OCI-LY7 (cell line): ENCODE data around the gene BLACAT1. TPM values are rescaled to one million over a fixed set of nuclear protein-coding genes. Genes with fewer than 3 reads are reported as not detected.

ENCODE experiments used
- BruUV-seq: library from RNA; stranded (reverse); fragments of 400-500 nt; replicated peaks from 2 replicates; lab custom pipeline; 2021; lab: Mats Ljungman, UMichigan
- CTCF ChIA-PET: fragments of 300-600 bp; sonication (Branson Sonifier 250); formaldehyde crosslinking; loops from one replicate; lab custom pipeline; 2022; ENCODE audit warnings: antibody characterized with exemption; ENCODE audit not compliant: unreplicated experiment; lab: Charles Lee
- POLR2A ChIA-PET: fragments of 300-600 bp; sonication (Branson Sonifier 250); formaldehyde crosslinking; loops from one replicate; lab custom pipeline; 2022; ENCODE audit warnings: antibody characterized with exemption; lab: Charles Lee
- DNase-seq: peaks from one replicate; pipeline ENCODE4 v3.0.0-alpha.2; 2015; ENCODE audit warnings: low spot score
- H2AFZ ChIP-seq: fragments of 200-600 bp; sonication (generic), shearing (Covaris generic); 2 replicates; pipeline ENCODE4 v1.6.1; 2014; ENCODE audit warnings: mild to moderate bottlenecking, antibody characterized with exemption, low read length, moderate library complexity
- H3K27ac ChIP-seq: fragments of 200-600 bp; sonication (generic); 2 replicates; pipeline ENCODE4 v1.5.1; 2014; ENCODE audit warnings: mixed run types, low read depth, mild to moderate bottlenecking, moderate library complexity, low read length, inconsistent platforms; ENCODE audit not compliant: poor library complexity, severe bottlenecking
- H3K36me3 ChIP-seq: fragments of 200-600 bp; sonication (generic); 2 replicates; pipeline ENCODE4 v1.6.1; 2014; ENCODE audit warnings: mild to moderate bottlenecking, antibody characterized with exemption, low read length, moderate library complexity, mixed read lengths; ENCODE audit not compliant: insufficient read depth
- H3K4me1 ChIP-seq: fragments of 200-600 bp; sonication (generic); 2 replicates; pipeline ENCODE4 v1.5.1; 2014; ENCODE audit warnings: mild to moderate bottlenecking, low read length; ENCODE audit not compliant: insufficient read depth, poor library complexity, severe bottlenecking
- H3K4me2 ChIP-seq: fragments of 200-600 bp; sonication (generic); 2 replicates; pipeline ENCODE4 v1.6.1; 2014; ENCODE audit warnings: mild to moderate bottlenecking, low read length
- H3K4me3 ChIP-seq: fragments of 200-600 bp; sonication (generic); 2 replicates; pipeline ENCODE4 v1.5.1; 2014; ENCODE audit warnings: mild to moderate bottlenecking, low read depth, low read length; ENCODE audit not compliant: poor library complexity, severe bottlenecking
- H3K79me2 ChIP-seq: fragments of 200-600 bp; sonication (generic); 2 replicates; pipeline ENCODE4 v1.6.1; 2016; ENCODE audit warnings: low read depth, mild to moderate bottlenecking, low read length, moderate library complexity, mixed read lengths; ENCODE audit not compliant: insufficient read depth
- H3K9me2 ChIP-seq: fragments of 200-600 bp; sonication (generic); 2 replicates; pipeline ENCODE4 v1.6.1; 2016; ENCODE audit warnings: mild to moderate bottlenecking, low read length, mixed read lengths; ENCODE audit not compliant: insufficient read depth
- H3K9me3 ChIP-seq: fragments of 200-600 bp; sonication (generic); 2 replicates; pipeline ENCODE4 v1.6.1; 2014; ENCODE audit warnings: mild to moderate bottlenecking, mixed run types, low read length, mixed read lengths
- H4K20me1 ChIP-seq: fragments of 200-600 bp; sonication (generic); 2 replicates; pipeline ENCODE4 v1.6.1; 2014; ENCODE audit warnings: mild to moderate bottlenecking, antibody characterized with exemption, low read length, moderate library complexity, mixed read lengths; ENCODE audit not compliant: insufficient read depth
- EZH2phosphoT487 ChIP-seq: fragments of 200-600 bp; sonication (generic); IDR thresholded peaks from 2 replicates; pipeline ENCODE4 v1.6.1; 2018; ENCODE audit warnings: low read depth, borderline replicate concordance, mild to moderate bottlenecking, mixed run types, antibody characterized with exemption, low read length, moderate library complexity, mixed read lengths
- intact Hi-C: fragments of 100-400 bp; cut with micrococcal nuclease; formaldehyde crosslinking; loops from one replicate; pipeline ENCODE4 v1.10.0; 2022; ENCODE audit not compliant: unreplicated experiment
- total RNA-seq, 2 experiments: library from RNA; depleted of rRNA in 1 of 2; stranded (reverse); fragments of >200 nt in 1 of 2; shearing (Covaris generic) in 1 of 2; gene quantifications; 2 replicates each; pipeline ENCODE4 v1.2.3, GENCODE V29; 2014 to 2022
- TF ChIP-seq, protein P1 (sequence below): fragments of 200-600 bp; sonication (generic); conservative IDR thresholded peaks from 2 replicates; pipeline ENCODE4 v1.5.1; 2014; ENCODE audit warnings: mild to moderate bottlenecking, antibody characterized with exemption, low read length, moderate library complexity, mixed read lengths

BLACAT1 gene
- total RNA-seq, 2 experiments from 2014 or later: 0.19 to 0.29 TPM

DNA sequence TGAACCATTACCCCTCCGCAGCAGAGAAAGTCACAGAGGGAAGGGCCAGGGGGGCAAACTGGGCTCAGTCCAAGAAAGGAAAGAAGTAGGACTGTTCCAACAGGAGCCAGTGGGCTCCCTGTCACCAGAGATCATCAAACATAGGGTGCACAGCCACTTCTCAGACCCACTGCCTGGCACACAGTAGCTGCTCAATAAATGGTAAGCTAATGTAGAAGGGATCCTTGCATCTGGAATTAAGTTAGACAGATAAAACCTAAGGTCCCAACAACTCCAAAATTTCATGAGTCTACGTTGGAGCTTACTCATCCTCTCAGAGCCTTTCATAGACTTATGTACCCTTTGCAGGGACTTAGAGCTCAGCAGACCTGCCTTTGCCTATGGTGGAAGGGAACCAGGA, 3.5 kb downstream of the BLACAT1 start:
- H3K4me3 ChIP-seq: no peak overlapping the region
- no peak overlapping the region for H2AFZ ChIP-seq
- H3K4me1 ChIP-seq: peaks cover 8% of the 10 kb centered on the region
- CTCF ChIA-PET: interaction anchor here (0.6 kb wide), 1 partner anchor 183 kb away, joined by 3 read pairs; no protein-coding TSS in a partner anchor
- no peaks in the 10 kb centered on the region for H3K9me3 ChIP-seq
- H3K9me2 ChIP-seq: no peaks in the 10 kb centered on the region
- BruUV-seq: no TSS peak
- H3K4me2 ChIP-seq: no peak overlapping the region
- POLR2A ChIA-PET: no interaction called here
- TF ChIP-seq EZH2phosphoT487: no peak
- TF ChIP-seq, protein P1, sequence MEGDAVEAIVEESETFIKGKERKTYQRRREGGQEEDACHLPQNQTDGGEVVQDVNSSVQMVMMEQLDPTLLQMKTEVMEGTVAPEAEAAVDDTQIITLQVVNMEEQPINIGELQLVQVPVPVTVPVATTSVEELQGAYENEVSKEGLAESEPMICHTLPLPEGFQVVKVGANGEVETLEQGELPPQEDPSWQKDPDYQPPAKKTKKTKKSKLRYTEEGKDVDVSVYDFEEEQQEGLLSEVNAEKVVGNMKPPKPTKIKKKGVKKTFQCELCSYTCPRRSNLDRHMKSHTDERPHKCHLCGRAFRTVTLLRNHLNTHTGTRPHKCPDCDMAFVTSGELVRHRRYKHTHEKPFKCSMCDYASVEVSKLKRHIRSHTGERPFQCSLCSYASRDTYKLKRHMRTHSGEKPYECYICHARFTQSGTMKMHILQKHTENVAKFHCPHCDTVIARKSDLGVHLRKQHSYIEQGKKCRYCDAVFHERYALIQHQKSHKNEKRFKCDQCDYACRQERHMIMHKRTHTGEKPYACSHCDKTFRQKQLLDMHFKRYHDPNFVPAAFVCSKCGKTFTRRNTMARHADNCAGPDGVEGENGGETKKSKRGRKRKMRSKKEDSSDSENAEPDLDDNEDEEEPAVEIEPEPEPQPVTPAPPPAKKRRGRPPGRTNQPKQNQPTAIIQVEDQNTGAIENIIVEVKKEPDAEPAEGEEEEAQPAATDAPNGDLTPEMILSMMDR: no peak
- no peak overlapping the region for H3K27ac ChIP-seq
- H3K36me3 ChIP-seq: no peaks in the 10 kb centered on the region
- no peaks in the 10 kb centered on the region for H4K20me1 ChIP-seq
- no peak for DNase-seq
- intact Hi-C loops: no loop called here
- no peaks in the 10 kb centered on the region for H3K79me2 ChIP-seq

GRCh38 chr1:205451759-205452164, 4.1 kb downstream of the BLACAT1 start:
- Histone ChIP-seq H3K27ac (no peak overlapping the region), H3K36me3 (no peaks in the 10 kb centered on the region), H3K9me2 (no peaks in the 10 kb centered on the region), H3K4me3 (no peak overlapping the region), H2AFZ (no peak overlapping the region), H3K4me2 (no peak overlapping the region), H3K9me3 (no peaks in the 10 kb centered on the region), H3K4me1 (peaks cover 8% of the 10 kb centered on the region), H3K79me2 (no peaks in the 10 kb centered on the region), H4K20me1 (no peaks in the 10 kb centered on the region)
- ChIA-PET POLR2A (no interaction called here), CTCF (no interaction called here)
- DNase-seq: no peak
- TF ChIP-seq, protein P1: no peak
- no peak for TF ChIP-seq EZH2phosphoT487
- no TSS peak for BruUV-seq
- intact Hi-C loops: no loop called here

- Histone ChIP-seq H3K9me2 (no peaks in the 10 kb centered on the region), H3K4me1 (peaks cover 8% of the 10 kb centered on the region), H4K20me1 (no peaks in the 10 kb centered on the region), H3K4me2 (no peak overlapping the region), H3K36me3 (no peaks in the 10 kb centered on the region), H3K9me3 (no peaks in the 10 kb centered on the region), H2AFZ (no peak overlapping the region), H3K27ac (no peak overlapping the region), H3K79me2 (no peaks in the 10 kb centered on the region), H3K4me3 (no peak overlapping the region)
- no TSS peak for BruUV-seq
- CTCF ChIA-PET: no interaction called here
- TF ChIP-seq, protein P1: no peak
- no peak for TF ChIP-seq EZH2phosphoT487
- POLR2A ChIA-PET: interaction anchor here (1.6 kb wide), 1 partner anchor 10 kb away, joined by 5 read pairs; no protein-coding TSS in a partner anchor
- no peak for DNase-seq
- intact Hi-C loops: no loop called here
These were observed 4.6 kb downstream of the BLACAT1 start for GRCh38 chr1:205451202-205451601.
